ENCODE results near the gene TFEB.

The TFEB gene

GRCh38 chr6:41774841-41775240, 39.4 kb upstream of the TFEB start:
- peak overlapping the region in 1 of 3 experiments; percentile 25 for H3K4me3 Mint-ChIP-seq
- H3K36me3 Mint-ChIP-seq (ENCODE audit: low read depth), result peaks cover 46% of the 10 kb centered on the region
- TF ChIP-seq CTCF (IDR thresholded peaks at IDR 0.05; ENCODE audit: unreplicated experiment in 3 of 3), result no peak
- no peaks in the 10 kb centered on the region for H3K27me3 Mint-ChIP-seq (ENCODE audit: low read depth)
- no peak overlapping the region for H3K27ac Mint-ChIP-seq
- peaks cover 5% of the 10 kb centered on the region for H3K4me1 Mint-ChIP-seq
- H3K9me3 Mint-ChIP-seq, result no peaks in the 10 kb centered on the region

GRCh38 chr6:41771058-41771983, 35.9 kb upstream of the TFEB start:
- H3K4me1 Mint-ChIP-seq, result peaks cover 6% of the 10 kb centered on the region
- TF ChIP-seq CTCF (IDR thresholded peaks at IDR 0.05; ENCODE audit: unreplicated experiment in 3 of 3), result no peak
- no peak overlapping the region for H3K27ac Mint-ChIP-seq
- no peaks in the 10 kb centered on the region for H3K9me3 Mint-ChIP-seq
- H3K27me3 Mint-ChIP-seq (ENCODE audit: low read depth), result no peaks in the 10 kb centered on the region
- peaks cover 46% of the 10 kb centered on the region for H3K36me3 Mint-ChIP-seq (ENCODE audit: low read depth)
- no peak overlapping the region for H3K4me3 Mint-ChIP-seq

- H3K27me3 Mint-ChIP-seq (ENCODE audit: low read depth), result no peaks in the 10 kb centered on the region
- H3K4me1 Mint-ChIP-seq, result peaks cover 6% of the 10 kb centered on the region
- no peaks in the 10 kb centered on the region for H3K9me3 Mint-ChIP-seq
- TF ChIP-seq CTCF (IDR thresholded peaks at IDR 0.05; ENCODE audit: unreplicated experiment in 3 of 3), result no peak
- no peak overlapping the region for H3K27ac Mint-ChIP-seq
- peaks cover 43% of the 10 kb centered on the region for H3K36me3 Mint-ChIP-seq (ENCODE audit: low read depth)
- H3K4me3 Mint-ChIP-seq, result no peak overlapping the region
These were observed 35.1 kb upstream of the TFEB start for GRCh38 chr6:41770381-41771057.

GRCh38 chr6:41769376-41769775, 34.0 kb upstream of the TFEB start:
- no peak overlapping the region for H3K4me3 Mint-ChIP-seq
- peaks cover 6% of the 10 kb centered on the region for H3K4me1 Mint-ChIP-seq
- H3K27ac Mint-ChIP-seq, result no peak overlapping the region
- no peaks in the 10 kb centered on the region for H3K9me3 Mint-ChIP-seq
- no peaks in the 10 kb centered on the region for H3K27me3 Mint-ChIP-seq (ENCODE audit: low read depth)
- TF ChIP-seq CTCF (IDR thresholded peaks at IDR 0.05; ENCODE audit: unreplicated experiment in 3 of 3), result no peak
- H3K36me3 Mint-ChIP-seq (ENCODE audit: low read depth), result peaks cover 32% of the 10 kb centered on the region

- H3K4me3 Mint-ChIP-seq, result no peak overlapping the region
- no peaks in the 10 kb centered on the region for H3K27me3 Mint-ChIP-seq (ENCODE audit: low read depth)
- no peak for TF ChIP-seq CTCF (IDR thresholded peaks at IDR 0.05; ENCODE audit: unreplicated experiment in 3 of 3)
- no peaks in the 10 kb centered on the region for H3K9me3 Mint-ChIP-seq
- peaks cover 6% of the 10 kb centered on the region for H3K4me1 Mint-ChIP-seq
- peaks cover 27% of the 10 kb centered on the region for H3K36me3 Mint-ChIP-seq (ENCODE audit: low read depth)
- no peak overlapping the region for H3K27ac Mint-ChIP-seq
These were observed 33.3 kb upstream of the TFEB start for GRCh38 chr6:41768545-41769308.
